GM19455 (cell line): Measurements from ENCODE around the gene NEK7.

ENCODE experiments used
- ATAC-seq: cut with Tn5 transposase; IDR thresholded peaks from one replicate; pipeline ENCODE4 v1.9.1; 2021; ENCODE audit not compliant: unreplicated experiment

NEK7 gene

DNA sequence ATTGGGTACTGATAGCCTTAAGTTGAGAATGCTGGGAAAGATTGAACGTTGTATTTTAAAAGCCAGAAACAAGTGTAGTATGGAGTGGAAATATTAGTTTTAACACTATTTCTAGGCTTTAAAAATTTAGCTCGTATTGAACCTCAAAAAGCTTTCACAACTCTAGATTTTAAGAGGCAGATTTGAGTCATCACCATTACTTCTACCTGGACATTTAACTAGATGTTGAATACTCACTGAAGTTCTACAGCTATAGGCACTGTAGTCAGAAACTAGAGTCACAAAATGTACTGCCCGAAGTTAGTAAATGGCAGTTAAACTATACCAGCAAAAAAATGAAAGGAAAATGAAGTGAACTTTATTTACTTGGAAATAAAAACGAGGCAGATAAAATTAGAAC lies 96.5 kb downstream of the NEK7 start:
- ATAC-seq: peak; percentile 76

DNA sequence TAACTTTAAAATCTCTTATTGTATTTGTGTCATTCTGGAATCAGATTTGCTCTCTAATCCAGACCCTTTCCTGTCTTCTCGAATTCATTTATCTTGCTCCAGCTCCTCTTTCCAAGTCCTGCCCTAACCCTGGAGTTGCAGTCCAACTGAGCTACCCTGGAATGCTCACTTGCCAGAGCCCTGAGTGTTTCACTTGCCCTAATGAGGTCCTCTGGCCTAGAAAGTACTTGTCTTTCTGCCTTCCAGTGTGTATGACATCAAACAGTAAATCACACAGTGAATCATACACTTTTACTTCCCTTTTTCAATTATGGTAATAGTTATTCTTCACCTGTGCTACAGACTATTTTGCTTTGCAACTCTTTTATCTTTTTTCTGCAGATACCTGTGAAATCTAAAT lies 96.9 kb downstream of the NEK7 start:
- ATAC-seq: peak; percentile 95

- no peak for ATAC-seq
These were observed 97.7 kb downstream of the NEK7 start for GRCh38 chr1:198254521-198254920.

DNA sequence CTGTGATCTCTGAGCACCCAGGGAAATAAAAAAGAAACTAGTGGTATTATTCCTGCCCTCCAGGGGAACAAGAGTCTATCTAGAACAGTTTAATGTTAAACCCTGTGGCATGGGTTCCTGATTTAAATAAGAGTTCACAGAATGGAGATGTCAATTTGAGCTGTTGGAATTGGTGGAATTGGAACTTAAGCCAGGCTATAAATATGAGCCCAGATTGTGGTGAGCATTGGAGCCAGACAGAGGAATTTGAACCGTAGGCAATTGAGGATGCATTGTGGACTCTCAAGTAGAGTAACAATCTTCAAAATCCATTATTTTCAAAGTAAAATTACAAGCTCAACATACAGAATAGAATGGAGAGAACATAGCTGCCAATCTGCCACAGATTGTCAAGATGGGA lies 98.2 kb downstream of the NEK7 start:
- no peak for ATAC-seq

DNA sequence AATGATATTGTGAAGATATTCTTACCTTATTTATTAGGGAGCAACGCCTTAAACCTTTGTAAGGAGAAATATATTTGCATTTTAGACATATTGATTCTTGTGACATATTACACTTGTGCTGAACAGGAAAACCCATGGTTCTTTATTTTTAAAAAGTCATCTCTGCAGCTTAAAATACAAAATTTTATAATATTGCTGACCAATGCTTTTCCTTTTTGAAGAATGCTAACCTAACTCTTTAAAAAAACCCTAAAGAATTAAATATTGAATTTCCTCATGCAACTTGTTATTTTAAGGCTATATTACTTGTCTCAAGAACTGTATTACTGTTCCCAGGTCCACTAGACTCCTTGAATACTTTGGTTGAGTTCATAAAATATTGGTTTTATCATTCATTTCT lies 99.0 kb downstream of the NEK7 start:
- no peak for ATAC-seq

DNA sequence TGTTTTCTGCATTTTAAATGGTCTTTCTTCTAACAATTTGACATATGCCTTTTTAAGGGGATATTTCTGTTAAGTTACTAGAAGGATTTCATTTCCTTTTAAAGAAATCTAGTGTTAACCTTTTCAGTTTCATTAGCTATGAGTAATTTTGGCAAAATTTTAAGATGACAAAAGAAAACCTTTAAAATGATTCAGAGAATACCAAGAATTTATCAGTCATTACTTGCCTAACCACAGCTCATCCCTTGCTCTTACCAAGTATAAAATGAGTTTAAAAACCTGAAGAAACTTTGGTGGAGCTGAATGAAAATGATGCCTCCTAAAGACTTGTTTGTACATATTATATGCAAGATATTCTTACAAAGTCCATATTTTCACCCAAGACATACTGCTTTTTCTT lies 101.7 kb downstream of the NEK7 start:
- peak; percentile 46 for ATAC-seq

DNA sequence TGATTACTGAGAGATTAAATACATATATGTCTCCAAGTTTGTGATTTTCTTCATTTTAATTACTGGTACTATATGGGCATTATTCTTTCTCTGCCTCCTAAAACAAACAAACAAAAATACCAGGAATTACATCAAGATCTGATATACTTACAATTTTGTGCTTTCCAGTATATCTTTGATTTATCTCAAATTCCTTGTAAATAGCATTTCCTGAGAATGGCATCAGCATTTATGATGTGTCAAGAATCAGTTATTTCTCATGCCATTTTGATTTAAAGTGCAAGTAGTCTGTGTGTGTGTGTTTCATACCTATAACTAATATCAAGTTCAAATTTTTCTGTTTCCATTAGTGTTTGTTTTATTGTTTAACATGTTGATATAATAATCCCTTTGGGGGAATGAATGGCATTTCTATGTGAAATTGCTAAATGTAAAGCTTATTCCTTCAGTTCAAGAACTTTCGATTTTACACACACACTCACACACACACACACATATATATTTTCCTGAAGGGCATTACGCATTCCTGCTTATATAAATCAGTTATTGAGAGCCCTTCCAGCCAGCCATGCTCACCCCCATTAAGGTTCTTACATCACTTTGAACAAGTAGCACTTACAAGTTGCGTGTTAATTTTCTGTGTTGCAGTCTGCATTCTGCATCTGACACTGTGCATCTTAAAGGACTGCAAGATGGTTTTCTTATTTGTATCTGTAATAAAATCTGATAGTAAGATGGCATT lies 102.7 kb downstream of the NEK7 start:
- ATAC-seq: no peak

- ATAC-seq: no peak
These were observed 105.1 kb downstream of the NEK7 start for GRCh38 chr1:198261886-198262285.

DNA sequence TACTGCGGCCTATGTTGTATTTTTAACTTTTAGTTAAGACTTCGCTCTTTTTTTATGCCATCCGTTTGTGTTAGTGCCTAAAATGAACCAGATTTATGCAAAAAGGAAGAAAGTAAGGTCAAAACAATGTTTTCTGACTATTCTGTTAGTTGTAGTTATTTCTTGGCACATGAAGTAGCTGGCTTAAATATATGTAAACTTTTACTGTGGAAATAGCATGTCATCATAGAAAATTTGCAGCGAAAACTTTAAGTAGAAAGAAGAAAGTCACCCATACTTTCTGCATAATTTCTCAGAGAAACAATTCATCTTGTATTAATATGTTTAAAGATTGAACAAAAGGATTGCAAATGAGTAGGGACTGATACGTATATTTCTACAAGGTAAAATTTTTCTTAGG lies 106.4 kb downstream of the NEK7 start:
- no peak for ATAC-seq

- ATAC-seq: no peak
These were observed 107.5 kb downstream of the NEK7 start for GRCh38 chr1:198264282-198264681.

DNA sequence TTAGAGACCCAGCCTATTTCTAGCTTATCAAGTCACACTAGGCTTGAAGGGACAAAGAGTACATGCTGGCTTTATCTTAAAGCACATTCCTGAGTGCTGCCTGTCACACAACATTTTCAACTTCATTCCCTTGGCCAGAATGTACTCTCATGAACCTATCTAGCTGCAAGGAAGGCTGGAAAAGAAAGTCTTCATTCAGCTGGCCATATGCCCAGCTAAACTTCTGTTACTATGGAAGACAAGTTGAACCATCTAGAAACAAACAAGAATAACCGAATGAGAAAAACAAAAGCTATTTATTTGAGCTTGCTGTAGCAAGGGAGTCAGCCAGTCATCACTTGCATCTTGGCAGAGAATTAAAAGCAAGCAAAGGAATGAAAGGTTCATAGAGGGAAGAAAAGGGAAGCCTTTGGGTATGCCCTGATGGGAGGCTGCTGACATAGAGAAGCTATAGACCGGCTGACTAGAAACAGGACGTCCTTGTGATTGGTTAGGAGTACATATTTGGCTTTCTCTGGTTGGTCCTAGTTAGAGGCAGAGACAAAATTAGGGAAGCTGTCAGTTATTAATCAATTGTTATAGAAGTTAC lies 108.4 kb downstream of the NEK7 start:
- ATAC-seq: no peak

DNA sequence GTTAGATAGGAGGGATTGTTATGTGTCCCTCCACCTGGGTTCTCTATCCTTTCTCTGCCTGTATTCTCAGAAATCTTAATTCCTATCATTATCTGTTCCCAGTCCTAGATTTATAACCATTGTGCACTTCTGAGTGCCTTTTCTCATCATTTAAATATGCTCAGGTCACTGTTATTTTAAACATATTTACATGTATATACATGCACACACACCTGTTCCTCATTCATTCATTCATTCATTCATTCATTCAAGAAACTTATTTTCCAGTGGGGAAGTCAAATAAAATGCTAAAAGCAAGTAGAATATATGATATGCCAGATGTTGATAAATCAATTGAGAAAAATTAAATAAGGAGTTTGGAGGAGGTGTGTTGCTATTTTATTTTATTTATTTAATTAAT lies 110.3 kb downstream of the NEK7 start:
- ATAC-seq: no peak

GRCh38 chr1:198267921-198268320 lies 111.1 kb downstream of the NEK7 start:
- ATAC-seq: no peak

DNA sequence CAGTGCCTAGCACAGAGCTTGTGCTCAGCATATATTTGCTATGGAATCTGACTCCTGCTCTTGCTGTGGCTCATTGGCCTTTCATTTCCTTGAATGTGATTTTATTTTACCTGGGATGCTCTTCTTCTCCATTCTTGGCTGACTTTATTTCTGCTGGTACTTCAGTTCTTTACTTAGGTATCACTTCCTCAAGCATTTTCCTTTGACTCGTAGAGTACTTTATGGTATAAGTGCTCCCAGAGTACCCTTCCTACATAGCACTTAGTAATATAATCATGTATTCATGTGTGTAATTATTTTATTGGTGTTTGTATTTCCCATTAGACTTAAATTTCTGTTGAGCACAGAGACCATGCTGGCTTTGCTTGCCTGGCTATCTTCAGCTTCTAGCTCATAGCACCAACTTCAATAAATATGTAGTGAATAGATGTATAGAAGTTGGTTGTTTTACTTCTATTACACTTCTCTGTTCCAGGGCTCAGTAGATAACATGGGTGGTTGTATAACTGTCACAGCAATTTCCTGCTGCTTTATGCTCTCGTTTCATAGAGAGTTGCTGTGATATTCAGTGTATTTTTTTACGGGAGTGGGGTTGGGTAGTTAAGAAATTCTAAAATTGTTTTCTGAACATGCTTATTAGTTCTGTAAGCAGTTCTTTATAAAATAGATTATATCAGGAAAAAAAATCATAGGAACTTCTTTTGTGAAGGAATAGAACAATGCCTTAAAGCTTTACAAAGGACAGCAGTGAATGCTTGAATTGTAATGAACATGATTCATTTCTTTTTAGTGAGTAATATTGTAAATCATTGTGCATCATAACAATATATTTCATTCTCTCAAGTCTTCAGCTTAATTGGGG lies 112.2 kb downstream of the NEK7 start:
- no peak for ATAC-seq

- no peak for ATAC-seq
These were observed 112.8 kb downstream of the NEK7 start for GRCh38 chr1:198269646-198269940.

- no peak for ATAC-seq
These were observed 113.6 kb downstream of the NEK7 start for GRCh38 chr1:198270273-198270828.

DNA sequence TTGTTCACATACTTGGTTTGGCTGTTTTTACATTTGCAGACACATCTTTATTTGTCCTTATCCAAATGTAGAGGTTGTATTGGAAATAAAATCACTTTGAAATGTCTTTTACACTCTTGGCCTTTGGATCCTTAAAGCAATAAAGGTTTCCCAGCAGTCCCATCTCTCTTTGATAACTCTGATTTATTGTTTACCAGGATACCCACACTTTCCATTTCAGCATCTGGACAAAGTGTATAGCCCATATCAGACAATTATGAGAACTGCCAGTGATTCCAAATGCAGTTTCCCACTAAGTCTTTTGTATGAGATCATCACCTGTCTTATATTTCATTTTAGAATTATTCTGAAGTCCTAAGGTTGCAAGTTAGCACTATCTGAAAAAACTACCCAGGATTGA lies 114.7 kb downstream of the NEK7 start:
- no peak for ATAC-seq

GRCh38 chr1:198272492-198272891 lies 115.7 kb downstream of the NEK7 start:
- no peak for ATAC-seq

DNA sequence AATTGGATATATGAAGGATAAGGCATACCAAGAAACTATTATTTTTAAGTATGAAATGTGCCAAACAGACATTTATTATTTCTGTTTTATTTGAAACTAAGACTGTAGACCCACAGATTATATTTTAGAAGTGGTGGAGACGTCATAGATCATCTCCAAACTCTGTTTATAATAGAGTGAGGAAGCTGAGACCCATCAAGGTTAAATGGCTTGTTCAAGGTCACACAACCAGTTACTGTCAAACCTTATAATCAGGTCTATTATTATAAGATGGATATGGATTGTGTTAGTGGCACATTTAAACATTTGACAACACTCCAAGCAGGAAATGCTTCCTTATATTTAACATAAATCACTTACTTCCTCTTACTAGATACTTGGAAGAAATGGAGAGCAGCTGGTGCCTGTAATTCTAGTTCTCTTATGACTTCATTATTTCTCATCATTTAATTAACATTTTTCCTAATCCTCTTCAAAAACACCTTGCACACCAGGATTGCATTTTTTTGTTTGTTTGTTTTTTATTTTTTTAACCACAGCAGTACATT lies 117.0 kb downstream of the NEK7 start:
- no peak for ATAC-seq

- no peak for ATAC-seq
These were observed 118.8 kb downstream of the NEK7 start for GRCh38 chr1:198275597-198275996.

GRCh38 chr1:198276241-198276640 lies 119.4 kb downstream of the NEK7 start:
- ATAC-seq: no peak

GRCh38 chr1:198278943-198279342 lies 122.1 kb downstream of the NEK7 start:
- no peak for ATAC-seq
